HepG2 (cell line): Measurements from ENCODE around the gene FAM219A. TPM values are rescaled to one million over a fixed set of nuclear protein-coding genes. Genes with fewer than 3 reads are reported as not detected.

Source experiments
- ARNTL ChIP-seq: sonication (generic); formaldehyde crosslinking; IDR thresholded peaks from 2 replicates; pipeline ENCODE4 v1.4.0; 2020; ENCODE audit warnings: mild to moderate bottlenecking, missing genetic modification reagents
- CCAR2 ChIP-seq: fragments of 200-400 bp; formaldehyde crosslinking; optimal IDR thresholded peaks from 2 replicates; pipeline ENCODE3; 2018; ENCODE audit warnings: low read depth, mild to moderate bottlenecking, low read length, moderate library complexity
- HNF4G ChIP-seq, 2 experiments: sonication (generic) in 1 of 2; formaldehyde crosslinking in 1 of 2; IDR thresholded peaks; 2 replicates each; pipeline versions ENCODE4 v1.4.0 to v1.6.1; 2011 to 2020; ENCODE audit warnings: borderline replicate concordance in 2 of 2, low read depth in 2 of 2, mild to moderate bottlenecking in 2 of 2, low read length in 1 of 2, missing genetic modification reagents in 1 of 2, moderate library complexity in 1 of 2
- NCOR1 ChIP-seq: fragments of 200-600 bp; sonication (generic); IDR thresholded peaks from 2 replicates; pipeline ENCODE4 v1.7.0; 2017; ENCODE audit warnings: antibody characterized with exemption, low read length, borderline replicate concordance
- RBAK ChIP-seq: sonication (generic); formaldehyde crosslinking; IDR thresholded peaks from 2 replicates; pipeline ENCODE4 v1.5.1; 2020; ENCODE audit warnings: mild to moderate bottlenecking, missing genetic modification reagents
- RFXANK ChIP-seq: IDR thresholded peaks from 2 replicates; pipeline ENCODE4 v1.6.1; 2016
- SCMH1 ChIP-seq: sonication (generic); formaldehyde crosslinking; IDR thresholded peaks from 2 replicates; pipeline ENCODE4 v1.9.0; 2021; ENCODE audit warnings: missing genetic modification reagents, mild to moderate bottlenecking, borderline replicate concordance
- SMARCE1 ChIP-seq: fragments of 450-650 bp; IDR thresholded peaks from 2 replicates; pipeline ENCODE4 v1.6.1; 2017; ENCODE audit warnings: borderline replicate concordance
- STAG1 ChIP-seq: sonication (generic); formaldehyde crosslinking; IDR thresholded peaks from 2 replicates; pipeline ENCODE4 v1.4.0; 2020; ENCODE audit warnings: missing genetic modification reagents
- TCF12 ChIP-seq, 2 experiments: fragments of 450-650 bp in 1 of 2; sonication (generic) in 1 of 2; formaldehyde crosslinking in 1 of 2; IDR thresholded peaks; 2 replicates each; pipeline versions ENCODE4 v1.6.1 to v1.8.0; 2017 to 2022; ENCODE audit warnings: antibody characterized with exemption in 1 of 2, mild to moderate bottlenecking in 1 of 2, missing genetic modification reagents in 1 of 2, moderate library complexity in 1 of 2
- THAP11 ChIP-seq: IDR thresholded peaks from 2 replicates; pipeline ENCODE4 v1.6.1; 2016; ENCODE audit warnings: missing biosample characterization, missing genetic modification reagents
- ZBTB20 ChIP-seq: sonication (generic); formaldehyde crosslinking; IDR thresholded peaks from 2 replicates; pipeline ENCODE4 v1.8.1; 2023; ENCODE audit warnings: missing genetic modification reagents, low read depth, mild to moderate bottlenecking, borderline replicate concordance
- ZFP41 ChIP-seq: sonication (generic); formaldehyde crosslinking; IDR thresholded peaks from 2 replicates; pipeline ENCODE4 v1.4.0; 2020; ENCODE audit warnings: mild to moderate bottlenecking, missing genetic modification reagents, borderline replicate concordance
- ZNF589 ChIP-seq: sonication (generic); formaldehyde crosslinking; conservative IDR thresholded peaks from 2 replicates; pipeline ENCODE4 v1.8.0; 2022; ENCODE audit warnings: mild to moderate bottlenecking, moderate library complexity, missing genetic modification reagents
- ZNF709 ChIP-seq: sonication (generic); formaldehyde crosslinking; IDR thresholded peaks from 2 replicates; pipeline ENCODE4 v1.5.0; 2020; ENCODE audit warnings: mild to moderate bottlenecking, missing genetic modification reagents
- ZNF710 ChIP-seq: sonication (generic); formaldehyde crosslinking; IDR thresholded peaks from 2 replicates; pipeline ENCODE4 v1.5.0; 2020; ENCODE audit warnings: mild to moderate bottlenecking, missing genetic modification reagents, borderline replicate concordance
- ZNF720 ChIP-seq: sonication (generic); formaldehyde crosslinking; IDR thresholded peaks from 2 replicates; pipeline ENCODE4 v1.4.0; 2020; ENCODE audit warnings: missing genetic modification reagents
- ZNF749 ChIP-seq: sonication (generic); formaldehyde crosslinking; IDR thresholded peaks from 2 replicates; pipeline ENCODE4 v1.8.0; 2022; ENCODE audit warnings: mild to moderate bottlenecking, missing genetic modification reagents, moderate library complexity, borderline replicate concordance
- ZNF777 ChIP-seq: sonication (generic); formaldehyde crosslinking; IDR thresholded peaks from 2 replicates; pipeline ENCODE4 v1.4.0; 2020; ENCODE audit warnings: missing genetic modification reagents
- ZSCAN5A ChIP-seq: sonication (generic); formaldehyde crosslinking; IDR thresholded peaks from 2 replicates; pipeline ENCODE4 v1.8.0; 2022; ENCODE audit warnings: mild to moderate bottlenecking, missing genetic modification reagents, borderline replicate concordance
- ZUFSP ChIP-seq: sonication (generic); formaldehyde crosslinking; IDR thresholded peaks from 2 replicates; pipeline ENCODE4 v1.9.0; 2021; ENCODE audit warnings: missing genetic modification reagents, mild to moderate bottlenecking, borderline replicate concordance
- polyA plus RNA-seq, 8 experiments: library from polyadenylated mRNA; depleted of rRNA in 3 of 8; stranded (reverse) in 7 of 8; unstranded in 1 of 8; fragments of >200 nt; fragmentation: Illumina TruSeq in 4 of 8; extraction: Trizol in 4 of 8; gene quantifications; 2 replicates each; pipeline versions ENCODE4 v1.2.1 to v1.2.3, GENCODE V29; 2011 to 2016; ENCODE audit warnings: low read depth in 4 of 8, missing spikeins in 1 of 8, mixed read lengths in 1 of 8; ENCODE audit not compliant: insufficient read depth in 1 of 8
- total RNA-seq, 5 experiments: library from RNA; depleted of rRNA; stranded (reverse); fragments of >200 nt; fragmentation: Illumina TruSeq; extraction: Trizol; gene quantifications; 2 replicates each; pipeline ENCODE4 v1.2.3, GENCODE V29; 2016; ENCODE audit warnings: low read depth in 1 of 5
- TF ChIP-seq, protein P1 (sequence below): sonication (generic); formaldehyde crosslinking; IDR thresholded peaks from 2 replicates; pipeline ENCODE4 v1.4.0; 2020; ENCODE audit warnings: missing genetic modification reagents; ENCODE audit errors: not compliant biosample characterization

FAM219A gene
- total and polyA plus RNA-seq, 2 of the 13 experiments (the other 11 are each of a cell fraction or from before 2014, with no cell fraction given): 3.9 to 6.4 TPM

DNA sequence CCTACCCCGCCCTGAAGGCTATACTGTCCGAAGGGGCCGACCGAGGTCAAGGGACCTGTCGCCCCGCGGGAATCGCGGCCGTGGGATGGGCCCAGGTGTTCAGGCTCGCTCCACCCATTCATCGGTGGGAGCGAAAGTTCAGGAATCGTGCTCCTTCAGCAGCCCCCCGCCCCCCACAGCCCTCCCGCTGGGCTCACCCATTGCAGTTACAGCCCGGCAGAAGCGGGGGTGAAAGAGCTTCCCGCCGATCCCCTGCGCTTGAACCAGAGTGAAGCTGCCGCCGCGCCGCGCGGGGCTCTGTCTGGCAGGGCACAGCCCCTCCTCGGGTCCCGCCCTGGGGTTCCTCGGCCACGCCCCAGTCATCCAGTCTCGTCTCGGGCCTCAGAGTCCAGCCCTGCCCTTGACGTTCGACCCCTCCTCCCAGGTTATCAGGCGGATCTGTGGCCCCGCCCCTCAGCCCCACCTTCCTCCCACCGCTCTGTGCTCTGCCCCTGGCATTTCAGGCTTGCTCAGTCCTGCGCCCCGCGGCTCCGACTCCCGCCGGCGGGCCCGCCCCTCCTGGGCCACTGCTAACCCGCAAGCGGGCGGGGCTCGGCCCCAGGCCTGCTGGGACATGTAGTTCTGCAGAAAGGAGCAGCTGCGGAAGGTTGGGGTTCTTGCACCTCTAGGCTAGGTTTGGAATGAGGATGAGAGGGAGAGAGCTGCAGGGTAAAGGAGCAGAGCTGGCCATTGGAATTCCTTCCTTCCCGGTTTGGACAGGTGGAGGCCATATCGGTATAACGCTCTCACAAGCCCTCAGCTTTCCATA, 81.6 kb downstream of the FAM219A start, which contains the start of gene MYORG (continued):
- TF ChIP-seq CCAR2 (no peak), ZNF709 (CRISPR knock-in tag) (peak; percentile 15; the same call in 1 of the 2 replicates), ZNF589 (CRISPR knock-in tag) (no peak; the same call in 1 of the 2 replicates), SMARCE1 (no peak), NCOR1 (peak; percentile 62; the same call in 1 of the 2 replicates), ZUFSP (CRISPR knock-in tag) (no peak), ZNF710 (CRISPR knock-in tag) (peak; percentile 23; the same call in 1 of the 2 replicates), TCF12 (IDR thresholded peaks at IDR 0.05) (no peak), TCF12 (CRISPR knock-in tag; IDR thresholded peaks at IDR 0.05) (0 out of 2 replicates have a peak, but pooled peaks have one; percentile 44), ZSCAN5A (CRISPR knock-in tag) (peak; percentile 34; the same call in 1 of the 2 replicates), ZNF720 (CRISPR knock-in tag) (no peak), ARNTL (peak; percentile 70), HNF4G (IDR thresholded peaks at IDR 0.05; ENCODE audit: borderline replicate concordance, low read depth, low read length) (no peak), HNF4G (CRISPR knock-in tag; IDR thresholded peaks at IDR 0.05; ENCODE audit: borderline replicate concordance, low read depth) (no peak), RFXANK (CRISPR knock-in tag) (peak; percentile 57; the same call in 1 of the 2 replicates), ZNF777 (CRISPR knock-in tag) (no peak), STAG1 (CRISPR knock-in tag) (peak; percentile 7; the same call in 1 of the 2 replicates), ZFP41 (no peak), SCMH1 (CRISPR knock-in tag) (no peak), ZBTB20 (CRISPR knock-in tag) (peak; percentile 52; the same call in 1 of the 2 replicates), RBAK (CRISPR knock-in tag) (no peak), ZNF749 (CRISPR knock-in tag) (peak; percentile 62; the same call in 1 of the 2 replicates), THAP11 (CRISPR knock-in tag) (peak; percentile 99)
- TF ChIP-seq, protein P1, sequence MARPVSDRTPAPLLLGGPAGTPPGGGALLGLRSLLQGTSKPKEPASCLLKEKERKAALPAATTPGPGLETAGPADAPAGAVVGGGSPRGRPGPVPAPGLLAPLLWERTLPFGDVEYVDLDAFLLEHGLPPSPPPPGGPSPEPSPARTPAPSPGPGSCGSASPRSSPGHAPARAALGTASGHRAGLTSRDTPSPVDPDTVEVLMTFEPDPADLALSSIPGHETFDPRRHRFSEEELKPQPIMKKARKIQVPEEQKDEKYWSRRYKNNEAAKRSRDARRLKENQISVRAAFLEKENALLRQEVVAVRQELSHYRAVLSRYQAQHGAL (CRISPR knock-in tag): no peak
